H1 (cell line): ENCODE results near the gene CAPZB.

Experiments used
- JUND ChIP-seq: IDR thresholded peaks from 2 replicates; pipeline ENCODE4 v1.6.1; 2011; ENCODE audit warnings: mild to moderate bottlenecking, improper control_type of control experiment, low read length
- POLR2AphosphoS5 ChIP-seq: IDR thresholded peaks from 2 replicates; pipeline ENCODE4 v1.6.1; 2011; ENCODE audit warnings: low read depth, low read length
- SIN3A ChIP-seq, 2 experiments: IDR thresholded peaks in 1 of 2; conservative IDR thresholded peaks in 1 of 2; 2 replicates each; pipeline ENCODE4 v1.6.1; 2011 to 2012; ENCODE audit warnings: low read length in 2 of 2, improper control_type of control experiment in 1 of 2, low read depth in 1 of 2, mild to moderate bottlenecking in 1 of 2
- SRF ChIP-seq: IDR thresholded peaks from 2 replicates; pipeline ENCODE4 v1.6.1; 2011; ENCODE audit warnings: mild to moderate bottlenecking, low read depth, low read length, moderate library complexity
- TCF12 ChIP-seq: IDR thresholded peaks from 2 replicates; pipeline ENCODE4 v1.6.1; 2011; ENCODE audit warnings: low read depth, mild to moderate bottlenecking, low read length
- TF ChIP-seq, protein P1 (sequence below), 3 experiments: IDR thresholded peaks; 1 replicate in 2 of 3; 2 replicates in 1 of 3; pipeline versions ENCODE4 v1.5.1 to v1.6.1; 2011; ENCODE audit warnings: low read length in 3 of 3, mild to moderate bottlenecking in 3 of 3, inconsistent platforms in 2 of 3, low read depth in 1 of 3, moderate library complexity in 1 of 3; ENCODE audit not compliant: insufficient read depth in 1 of 3; ENCODE audit errors: control extremely low read depth in 1 of 3

GRCh38 chr1:19310720-19311502 lies 174.4 kb downstream of the CAPZB start:
- TF ChIP-seq, protein P1, sequence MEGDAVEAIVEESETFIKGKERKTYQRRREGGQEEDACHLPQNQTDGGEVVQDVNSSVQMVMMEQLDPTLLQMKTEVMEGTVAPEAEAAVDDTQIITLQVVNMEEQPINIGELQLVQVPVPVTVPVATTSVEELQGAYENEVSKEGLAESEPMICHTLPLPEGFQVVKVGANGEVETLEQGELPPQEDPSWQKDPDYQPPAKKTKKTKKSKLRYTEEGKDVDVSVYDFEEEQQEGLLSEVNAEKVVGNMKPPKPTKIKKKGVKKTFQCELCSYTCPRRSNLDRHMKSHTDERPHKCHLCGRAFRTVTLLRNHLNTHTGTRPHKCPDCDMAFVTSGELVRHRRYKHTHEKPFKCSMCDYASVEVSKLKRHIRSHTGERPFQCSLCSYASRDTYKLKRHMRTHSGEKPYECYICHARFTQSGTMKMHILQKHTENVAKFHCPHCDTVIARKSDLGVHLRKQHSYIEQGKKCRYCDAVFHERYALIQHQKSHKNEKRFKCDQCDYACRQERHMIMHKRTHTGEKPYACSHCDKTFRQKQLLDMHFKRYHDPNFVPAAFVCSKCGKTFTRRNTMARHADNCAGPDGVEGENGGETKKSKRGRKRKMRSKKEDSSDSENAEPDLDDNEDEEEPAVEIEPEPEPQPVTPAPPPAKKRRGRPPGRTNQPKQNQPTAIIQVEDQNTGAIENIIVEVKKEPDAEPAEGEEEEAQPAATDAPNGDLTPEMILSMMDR (IDR thresholded peaks at IDR 0.05; ENCODE audit: control extremely low read depth in 1 of 3, insufficient read depth in 1 of 3, low read depth in 1 of 3, low read length in 3 of 3) = no peak
- 0 out of 4 replicates have a peak, but pooled peaks of 1 of the 2 experiments have one; percentile 6 for TF ChIP-seq SIN3A (conservative IDR thresholded peaks at IDR 0.05 in 1 of 2, IDR thresholded peaks at IDR 0.05 in 1 of 2; ENCODE audit: low read depth in 1 of 2, low read length in 2 of 2)
- no peak for TF ChIP-seq POLR2AphosphoS5
- TF ChIP-seq SRF = no peak
- no peak for TF ChIP-seq TCF12
- no peak for TF ChIP-seq JUND
